WTC11 (cell line): ENCODE measurements around the gene DRG2. TPM values are rescaled to one million over a fixed set of nuclear protein-coding genes. Genes with fewer than 3 reads are reported as not detected.
A peak's percentile ranks its signal among the peaks of the same experiment; 100 is the strongest.

ENCODE experiments used
- ATAC-seq: fragments of 200-7000 bp; cut with Tn5 transposase; 2 replicates; pipeline ENCODE4 v1.10.0; 2021; ENCODE audit warnings: mild to moderate bottlenecking, moderate library complexity
- Bru-seq: library from RNA; stranded (reverse); fragments of 400-500 nt; gene quantifications from one replicate; lab custom pipeline; 2021; lab: Mats Ljungman, UMichigan
- CTCF ChIA-PET: fragments of 300-600 bp; sonication (Branson Sonifier 250); formaldehyde crosslinking; loops from one replicate; lab custom pipeline; 2021; ENCODE audit warnings: antibody characterized with exemption; lab: Charles Lee
- POLR2A ChIA-PET: fragments of 350-600 bp; sonication (Branson Sonifier 250); formaldehyde crosslinking; loops from one replicate; lab custom pipeline; 2021; ENCODE audit warnings: antibody characterized with exemption; lab: Charles Lee
- DNase-seq: peaks from one replicate; pipeline ENCODE4 v3.0.0; 2021; ENCODE audit warnings: low spot score
- H3K27ac Mint-ChIP-seq: 2 replicates; pipeline ENCODE4 v1.8.0; 2021; ENCODE audit warnings: mixed read lengths
- H3K27me3 Mint-ChIP-seq: 2 replicates; pipeline ENCODE4 v1.8.0; 2021; ENCODE audit warnings: low read depth, mild to moderate bottlenecking, moderate library complexity, mixed read lengths
- H3K36me3 Mint-ChIP-seq: 2 replicates; pipeline ENCODE4 v1.8.0; 2021; ENCODE audit warnings: mixed read lengths
- H3K4me1 Mint-ChIP-seq: 2 replicates; pipeline ENCODE4 v1.8.0; 2022; ENCODE audit warnings: mixed read lengths
- H3K4me3 Mint-ChIP-seq: 2 replicates; pipeline ENCODE4 v1.8.0; 2021; ENCODE audit warnings: mild to moderate bottlenecking, moderate library complexity, mixed read lengths
- H3K9me3 Mint-ChIP-seq: 2 replicates; pipeline ENCODE4 v1.8.0; 2021; ENCODE audit warnings: mixed read lengths
- AR ChIP-seq: fragments of 250-450 bp; sonication (Bioruptor Pico); IDR thresholded peaks from 2 replicates; pipeline ENCODE4 v1.9.0; 2021; ENCODE audit warnings: mild to moderate bottlenecking
- ATF2 ChIP-seq: sonication (generic); formaldehyde crosslinking; IDR thresholded peaks from 2 replicates; pipeline ENCODE4 v1.8.1; 2022; ENCODE audit warnings: low read depth, missing genetic modification reagents, borderline replicate concordance
- CREB1 ChIP-seq: sonication (generic); formaldehyde crosslinking; IDR thresholded peaks from 2 replicates; pipeline ENCODE4 v1.8.0; 2023; ENCODE audit warnings: mild to moderate bottlenecking, missing genetic modification reagents
- E2F5 ChIP-seq: sonication (generic); formaldehyde crosslinking; IDR thresholded peaks from 2 replicates; pipeline ENCODE4 v1.8.1; 2022; ENCODE audit warnings: mild to moderate bottlenecking, moderate library complexity, missing genetic modification reagents
- FOXP1 ChIP-seq: sonication (generic); formaldehyde crosslinking; IDR thresholded peaks from 2 replicates; pipeline ENCODE4 v1.8.0; 2022; ENCODE audit warnings: missing genetic modification reagents, mild to moderate bottlenecking, moderate library complexity, borderline replicate concordance
- HMGA2 ChIP-seq: fragments of 250-450 bp; sonication (Bioruptor Pico); IDR thresholded peaks from 2 replicates; pipeline ENCODE4 v1.4.0; 2021; ENCODE audit warnings: mild to moderate bottlenecking, moderate library complexity
- IRF1 ChIP-seq: sonication (generic); formaldehyde crosslinking; IDR thresholded peaks from 2 replicates; pipeline ENCODE4 v1.8.0; 2023; ENCODE audit warnings: missing genetic modification reagents
- MXD4 ChIP-seq: fragments of 250-450 bp; sonication (Bioruptor Pico); IDR thresholded peaks from 2 replicates; pipeline ENCODE4 v1.8.0; 2021; ENCODE audit warnings: mild to moderate bottlenecking, moderate library complexity, borderline replicate concordance
- MYBL2 ChIP-seq: sonication (generic); formaldehyde crosslinking; IDR thresholded peaks from 2 replicates; pipeline ENCODE4 v1.8.1; 2023; ENCODE audit warnings: mild to moderate bottlenecking, moderate library complexity, missing genetic modification reagents
- PREB ChIP-seq: sonication (generic); formaldehyde crosslinking; IDR thresholded peaks from 2 replicates; pipeline ENCODE4 v1.8.1; 2022; ENCODE audit warnings: mild to moderate bottlenecking, missing genetic modification reagents, moderate library complexity, borderline replicate concordance
- PRRX2 ChIP-seq: fragments of 250-450 bp; sonication (Bioruptor Pico); IDR thresholded peaks from 2 replicates; pipeline ENCODE4 v1.8.0; 2021; ENCODE audit warnings: mild to moderate bottlenecking
- TEAD1 ChIP-seq: sonication (generic); formaldehyde crosslinking; IDR thresholded peaks from 2 replicates; pipeline ENCODE4 v1.8.0; 2022; ENCODE audit warnings: mild to moderate bottlenecking, missing genetic modification reagents
- ZBTB21 ChIP-seq: sonication (generic); formaldehyde crosslinking; IDR thresholded peaks from 2 replicates; pipeline ENCODE4 v1.8.1; 2023; ENCODE audit warnings: mild to moderate bottlenecking, missing genetic modification reagents, borderline replicate concordance
- ZMAT4 ChIP-seq: fragments of 250-450 bp; sonication (Bioruptor Pico); IDR thresholded peaks from 2 replicates; pipeline ENCODE4 v1.9.0; 2021; ENCODE audit warnings: mild to moderate bottlenecking
- ZNF121 ChIP-seq: sonication (generic); formaldehyde crosslinking; IDR thresholded peaks from 2 replicates; pipeline ENCODE4 v1.8.0; 2023; ENCODE audit warnings: missing genetic modification reagents
- ZNF232 ChIP-seq: sonication (generic); formaldehyde crosslinking; IDR thresholded peaks from 2 replicates; pipeline ENCODE4 v1.8.0; 2022; ENCODE audit warnings: mild to moderate bottlenecking, missing genetic modification reagents
- ZNF416 ChIP-seq: fragments of 250-450 bp; sonication (Bioruptor Pico); IDR thresholded peaks from 2 replicates; pipeline ENCODE4 v1.9.0; 2021; ENCODE audit warnings: mild to moderate bottlenecking, inconsistent platforms
- ZNF425 ChIP-seq: fragments of 250-450 bp; sonication (Bioruptor Pico); conservative IDR thresholded peaks from 2 replicates; pipeline ENCODE4 v1.9.0; 2021; ENCODE audit warnings: mild to moderate bottlenecking
- ZNF532 ChIP-seq: fragments of 250-450 bp; sonication (Bioruptor Pico); IDR thresholded peaks from 2 replicates; pipeline ENCODE4 v1.9.0; 2021; ENCODE audit warnings: mild to moderate bottlenecking, borderline replicate concordance
- long read RNA-seq, 3 experiments: library from RNA in 1 of 3; library from capped mRNA in 1 of 3; library from polyadenylated mRNA in 1 of 3; unstranded in 2 of 3; stranded (forward) in 1 of 3; transcript quantifications; one replicate each; pipeline ENCODE4 v2.0.0, GENCODE V29; 2021
- total RNA-seq: library from RNA; stranded (reverse); gene quantifications from 3 replicates; pipeline ENCODE4 v1.2.3, GENCODE V29; 2021

The DRG2 gene
- total RNA-seq (40.8 to 43.1 TPM (median 41.4 TPM) in 3 replicates), Bru-seq, nascent RNA (percentile 69 among the genes with signal in this experiment)
- long read RNA-seq, experiment 1, transcript DRG2-201 (13 exons, 1,964 nt) = major isoform, 76 of 110 reads
- long read RNA-seq, experiment 1, transcript DRG2-202 (13 exons, 1,897 nt) = minor isoform, 5 of 110 reads
- long read RNA-seq, experiment 1, partial matches to known transcripts = 7 of 110 reads
- long read RNA-seq, experiment 1, other reads (novel, unspliced or antisense) = 19 of 110 reads
- long read RNA-seq, experiment 2, transcript DRG2-201 (13 exons, 1,964 nt) = major isoform, 17 of 41 reads
- long read RNA-seq, experiment 2, partial matches to known transcripts = 6 of 41 reads
- long read RNA-seq, experiment 2, other reads (novel, unspliced or antisense) = 15 of 41 reads
- long read RNA-seq, experiment 3, transcript DRG2-201 (13 exons, 1,964 nt) = major isoform, 62 of 93 reads
- long read RNA-seq, experiment 3, partial matches to known transcripts = 10 of 93 reads
- long read RNA-seq, experiment 3, other reads (novel, unspliced or antisense) = 15 of 93 reads

- ChIA-PET CTCF (interaction anchor here (0.6 kb wide), 1 partner anchor 38 kb away, joined by 3 read pairs; no protein-coding TSS in a partner anchor), POLR2A (no interaction called here)
- Mint-ChIP-seq H3K9me3 (no peaks in the 10 kb centered on the region), H3K27ac (peak within 1 kb of the TSS; percentile 96), H3K4me1 (peaks cover 12% of the 10 kb centered on the region), H3K36me3 (peaks cover 5% of the 10 kb centered on the region; the same call in 1 of the 2 replicates), H3K27me3 (no peaks in the 10 kb centered on the region), H3K4me3 (peak within 1 kb of the TSS; percentile 98)
- DNase-seq = peak; percentile 93
- peak; percentile 99 for ATAC-seq
- TF ChIP-seq PRRX2 (CRISPR knock-in tag) (no peak), MXD4 (CRISPR knock-in tag) (no peak), E2F5 (0 out of 2 replicates have a peak, but pooled peaks have one; percentile 80), MYBL2 (CRISPR knock-in tag) (no peak), ZNF121 (CRISPR knock-in tag) (peak; percentile 95), ZNF532 (CRISPR knock-in tag) (no peak), PREB (CRISPR knock-in tag) (no peak), ZNF416 (CRISPR knock-in tag) (peak; percentile 75; the same call in 1 of the 2 replicates), ZMAT4 (CRISPR knock-in tag) (no peak), AR (no peak), ZBTB21 (CRISPR knock-in tag) (peak; percentile 48), CREB1 (CRISPR knock-in tag) (peak; percentile 59; the same call in 1 of the 2 replicates), ZNF232 (CRISPR knock-in tag) (peak; percentile 85), HMGA2 (CRISPR knock-in tag) (no peak), ATF2 (CRISPR knock-in tag) (no peak), ZNF425 (CRISPR knock-in tag) (no peak), FOXP1 (peak; percentile 88; the same call in 1 of the 2 replicates), IRF1 (CRISPR knock-in tag) (no peak), TEAD1 (CRISPR knock-in tag) (peak; percentile 75; the same call in 1 of the 2 replicates)
These were observed at the start of gene DRG2 for GRCh38 chr17:18087610-18088491. Gene DRG2, plus strand, starts transcription at chr17:18087948. Its CDS starts 76 bp downstream, at chr17:18088024.
